Measurements from ENCODE around the gene FMNL2.

- no peak for TF ChIP-seq CTCF (IDR thresholded peaks at IDR 0.05)
- TF ChIP-seq POLR2AphosphoS5 (IDR thresholded peaks at IDR 0.05; ENCODE audit: low read depth, low read length): no peak
- no peak for TF ChIP-seq TCF7L2 (IDR thresholded peaks at IDR 0.05; ENCODE audit: low read depth, low read length)
These were observed 343.8 kb downstream of the FMNL2 start for GRCh38 chr2:152678808-152679207.

Measured in Panc1 (cell line).